Fibroblast of lung (primary cell): ENCODE measurements around the gene PCSK9. TPM values are rescaled to one million over a fixed set of nuclear protein-coding genes. Genes with fewer than 3 reads are reported as not detected.

Source experiments
- DNase-seq, 2 donors: peaks; one replicate each; pipeline versions ENCODE4 v3.0.0 to v3.0.0-alpha.2; 2010; ENCODE audit warnings: low read depth in 2 of 2
- H2AFZ ChIP-seq: 2 replicates; pipeline ENCODE4 v1.5.1; 2012; ENCODE audit warnings: low read length, control low read depth, inconsistent platforms
- H3K27ac ChIP-seq: 2 replicates; pipeline ENCODE4 v1.5.1; 2011; ENCODE audit warnings: low read length, control low read depth; ENCODE audit not compliant: insufficient read depth
- H3K27me3 ChIP-seq: 2 replicates; pipeline ENCODE4 v1.5.1; 2011; ENCODE audit warnings: mild to moderate bottlenecking, low read length; ENCODE audit not compliant: control insufficient read depth, insufficient read depth
- H3K36me3 ChIP-seq: 2 replicates; pipeline ENCODE4 v1.5.1; 2011; ENCODE audit warnings: low read length; ENCODE audit not compliant: control insufficient read depth, insufficient read depth
- H3K4me1 ChIP-seq: 2 replicates; pipeline ENCODE4 v1.5.1; 2011; ENCODE audit warnings: low read length; ENCODE audit not compliant: control insufficient read depth, insufficient read depth; ENCODE audit errors: extremely low read depth
- H3K4me2 ChIP-seq: 2 replicates; pipeline ENCODE4 v1.5.1; 2011; ENCODE audit warnings: low read length, control low read depth; ENCODE audit not compliant: insufficient read depth; ENCODE audit errors: extremely low read depth
- H3K4me3 ChIP-seq, 4 experiments: fragments of 200-600 bp in 1 of 4; sonication (generic) in 1 of 4; replicated peaks in 1 of 4; 2 replicates each; pipeline ENCODE4 v1.5.1; 2011 to 2016; ENCODE audit warnings: low read length in 4 of 4, low read depth in 3 of 4, mild to moderate bottlenecking in 3 of 4, control low read depth in 2 of 4, inconsistent platforms in 1 of 4, mixed read lengths in 1 of 4; ENCODE audit not compliant: insufficient read depth in 1 of 4; ENCODE audit errors: control extremely low read depth in 1 of 4
- H3K79me2 ChIP-seq: 2 replicates; pipeline ENCODE4 v1.5.1; 2012; ENCODE audit warnings: mild to moderate bottlenecking, low read length, inconsistent platforms; ENCODE audit not compliant: control insufficient read depth, insufficient read depth
- H3K9ac ChIP-seq: 2 replicates; pipeline ENCODE4 v1.5.1; 2011; ENCODE audit warnings: mild to moderate bottlenecking, low read length, control low read depth; ENCODE audit not compliant: insufficient read depth
- H3K9me3 ChIP-seq: 2 replicates; pipeline ENCODE4 v1.5.1; 2012; ENCODE audit warnings: low read depth, low read length; ENCODE audit not compliant: control insufficient read depth, insufficient read depth
- H4K20me1 ChIP-seq: 2 replicates; pipeline ENCODE4 v1.5.1; 2011; ENCODE audit warnings: low read length; ENCODE audit not compliant: control insufficient read depth, insufficient read depth; ENCODE audit errors: extremely low read depth
- EZH2 ChIP-seq: IDR thresholded peaks from 2 replicates; pipeline ENCODE4 v1.5.1; 2012; ENCODE audit warnings: low read length, control low read depth, mild to moderate bottlenecking; ENCODE audit errors: missing control alignments
- polyA plus RNA-seq, 2 donors: library from polyadenylated mRNA; depleted of rRNA in 1 of 2; stranded (reverse) in 1 of 2; unstranded in 1 of 2; fragments of >200 nt; gene quantifications; 2 replicates each; pipeline ENCODE4 v1.2.1, GENCODE V29; 2011 to 2012; ENCODE audit warnings: missing spikeins in 1 of 2
- total RNA-seq: library from RNA; depleted of rRNA; stranded (reverse); fragments of >200 nt; gene quantifications from 2 replicates; pipeline ENCODE4 v1.2.1, GENCODE V29; 2014
- TF ChIP-seq, protein P1 (sequence below), 2 donors: IDR thresholded peaks in 1 of 2; conservative IDR thresholded peaks in 1 of 2; 1 replicate in 1 of 2; 2 replicates in 1 of 2; pipeline ENCODE4 v1.5.1; 2011 to 2012; ENCODE audit warnings: low read length in 2 of 2, control low read depth in 1 of 2, inconsistent platforms in 1 of 2, low read depth in 1 of 2, mild to moderate bottlenecking in 1 of 2

PCSK9 gene
- total and polyA plus RNA-seq, 2 donors (not counting 1 experiment from before 2014, with no cell fraction given): 0.70 to 2.0 TPM

DNA sequence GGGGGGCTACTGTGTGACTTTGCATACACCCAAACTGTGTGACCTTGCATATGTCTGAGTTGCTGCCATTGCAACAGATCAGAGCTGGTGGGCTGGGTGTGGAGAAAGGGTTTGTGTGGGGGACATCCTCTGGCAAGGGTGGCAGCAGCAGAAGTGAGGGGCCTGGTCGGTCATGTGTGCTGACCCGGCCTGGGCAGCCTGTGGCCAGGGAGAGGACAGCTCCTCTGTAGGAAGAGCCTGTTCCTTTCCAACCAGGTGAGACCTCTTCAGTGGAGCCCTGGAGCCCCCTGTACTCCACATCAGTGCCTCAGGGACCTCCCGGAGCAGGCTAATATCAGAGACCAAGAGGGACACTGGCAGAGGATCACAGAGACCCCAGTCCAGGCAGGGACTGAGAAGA is 8.3 kb downstream of the PCSK9 start:
- Histone ChIP-seq H3K27me3 (peaks cover 3% of the 10 kb centered on the region), H3K9me3 (no peaks in the 10 kb centered on the region), H3K79me2 (no peaks in the 10 kb centered on the region), H3K4me1 (no peaks in the 10 kb centered on the region), H3K9ac (no peak overlapping the region), H4K20me1 (no peaks in the 10 kb centered on the region), H3K4me2 (no peak overlapping the region), H3K27ac (no peak overlapping the region), H2AFZ (no peak overlapping the region), H3K36me3 (no peaks in the 10 kb centered on the region), H3K4me3 (no peak overlapping the region)
- TF ChIP-seq EZH2: no peak
- TF ChIP-seq, protein P1, sequence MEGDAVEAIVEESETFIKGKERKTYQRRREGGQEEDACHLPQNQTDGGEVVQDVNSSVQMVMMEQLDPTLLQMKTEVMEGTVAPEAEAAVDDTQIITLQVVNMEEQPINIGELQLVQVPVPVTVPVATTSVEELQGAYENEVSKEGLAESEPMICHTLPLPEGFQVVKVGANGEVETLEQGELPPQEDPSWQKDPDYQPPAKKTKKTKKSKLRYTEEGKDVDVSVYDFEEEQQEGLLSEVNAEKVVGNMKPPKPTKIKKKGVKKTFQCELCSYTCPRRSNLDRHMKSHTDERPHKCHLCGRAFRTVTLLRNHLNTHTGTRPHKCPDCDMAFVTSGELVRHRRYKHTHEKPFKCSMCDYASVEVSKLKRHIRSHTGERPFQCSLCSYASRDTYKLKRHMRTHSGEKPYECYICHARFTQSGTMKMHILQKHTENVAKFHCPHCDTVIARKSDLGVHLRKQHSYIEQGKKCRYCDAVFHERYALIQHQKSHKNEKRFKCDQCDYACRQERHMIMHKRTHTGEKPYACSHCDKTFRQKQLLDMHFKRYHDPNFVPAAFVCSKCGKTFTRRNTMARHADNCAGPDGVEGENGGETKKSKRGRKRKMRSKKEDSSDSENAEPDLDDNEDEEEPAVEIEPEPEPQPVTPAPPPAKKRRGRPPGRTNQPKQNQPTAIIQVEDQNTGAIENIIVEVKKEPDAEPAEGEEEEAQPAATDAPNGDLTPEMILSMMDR (conservative IDR thresholded peaks at IDR 0.05 in 1 of 2, IDR thresholded peaks at IDR 0.05 in 1 of 2; ENCODE audit: low read depth in 1 of 2, low read length in 2 of 2): no peak
- no peak for DNase-seq

DNA sequence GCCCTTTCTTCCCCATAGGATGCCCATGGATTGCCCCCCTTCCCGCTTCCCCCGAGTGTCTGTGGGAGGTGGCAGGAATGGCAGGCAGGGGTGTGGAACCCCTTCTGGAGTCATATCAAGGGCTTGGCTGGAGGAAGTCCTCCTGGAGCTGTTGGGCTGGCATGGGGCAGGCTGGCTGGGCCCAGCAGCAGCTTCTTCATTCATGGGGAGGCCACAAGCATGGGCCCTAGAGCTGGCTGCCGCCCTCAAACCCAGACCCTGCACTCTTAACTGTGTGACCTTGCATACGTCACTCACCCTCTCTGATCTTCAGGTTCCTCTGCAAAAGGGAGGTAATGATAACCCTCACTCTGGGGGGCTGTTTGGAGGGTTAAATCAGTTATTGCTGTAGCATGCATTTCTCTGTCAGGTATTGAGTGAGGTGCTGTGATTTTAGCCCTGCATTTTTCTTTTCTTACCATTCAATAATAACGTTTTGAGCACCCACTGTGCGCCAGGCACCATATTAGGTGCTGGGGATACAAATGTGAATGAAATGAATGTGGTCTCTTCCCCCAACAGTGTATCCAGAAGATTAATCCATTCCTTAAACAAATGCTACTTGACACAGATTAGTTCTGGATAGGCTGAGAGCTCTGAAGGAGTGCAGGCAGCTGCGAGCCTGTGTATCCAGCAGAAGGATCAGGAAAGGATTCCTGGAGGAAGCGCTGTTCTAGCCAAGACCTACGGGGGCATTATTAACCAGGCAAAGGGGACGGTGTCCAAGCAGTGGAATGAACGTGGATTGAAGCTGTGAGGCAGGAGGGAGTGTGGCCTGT is 9.3 kb downstream of the PCSK9 start:
- no peak overlapping the region for H3K27ac ChIP-seq
- H3K9ac ChIP-seq: no peak overlapping the region
- no peak for DNase-seq
- no peak overlapping the region for H3K4me3 ChIP-seq
- TF ChIP-seq EZH2: no peak
- TF ChIP-seq, protein P1 (conservative IDR thresholded peaks at IDR 0.05 in 1 of 2, IDR thresholded peaks at IDR 0.05 in 1 of 2; ENCODE audit: low read depth in 1 of 2, low read length in 2 of 2): no peak
- no peaks in the 10 kb centered on the region for H3K36me3 ChIP-seq
- H4K20me1 ChIP-seq: no peaks in the 10 kb centered on the region
- H3K79me2 ChIP-seq: no peaks in the 10 kb centered on the region
- peaks cover 3% of the 10 kb centered on the region for H3K27me3 ChIP-seq
- H2AFZ ChIP-seq: no peak overlapping the region
- H3K9me3 ChIP-seq: no peaks in the 10 kb centered on the region
- no peak overlapping the region for H3K4me2 ChIP-seq
- no peaks in the 10 kb centered on the region for H3K4me1 ChIP-seq

DNA sequence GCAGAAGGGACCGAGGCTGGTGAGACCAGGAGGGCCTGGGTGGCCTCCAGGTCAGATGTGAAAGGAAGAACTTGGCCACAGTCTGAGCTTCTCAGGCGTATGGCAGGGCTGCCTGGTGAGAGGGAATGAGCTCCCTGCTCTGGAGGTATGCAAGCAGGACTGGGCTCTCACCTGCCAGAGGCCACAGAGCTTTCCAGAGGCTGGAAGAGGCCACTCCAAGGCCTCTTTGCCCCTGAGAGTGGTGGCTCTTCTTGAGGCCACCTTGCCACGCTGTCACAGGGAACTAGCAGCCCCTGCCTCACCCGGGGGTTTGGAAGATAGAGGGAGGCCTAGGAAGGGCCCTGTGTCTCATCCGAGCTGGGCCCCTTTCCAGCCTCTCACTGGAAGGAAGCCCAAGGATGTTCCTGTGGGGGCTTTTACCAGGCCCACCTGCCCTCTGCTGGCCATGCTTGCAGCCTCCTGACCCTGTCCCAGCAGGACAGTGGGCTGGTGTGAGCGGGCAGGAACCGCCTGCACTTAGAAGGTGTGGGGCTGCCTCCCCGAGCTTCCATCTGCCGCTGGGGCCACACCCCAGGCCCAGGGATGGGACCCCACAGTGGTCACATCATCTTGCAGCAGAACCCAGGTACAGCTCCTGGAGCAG is 10.0 kb downstream of the PCSK9 start:
- Histone ChIP-seq H3K4me3 (no peak overlapping the region), H4K20me1 (no peaks in the 10 kb centered on the region), H3K4me1 (no peaks in the 10 kb centered on the region), H3K9me3 (no peaks in the 10 kb centered on the region), H2AFZ (no peak overlapping the region), H3K4me2 (no peak overlapping the region), H3K9ac (no peak overlapping the region), H3K79me2 (no peaks in the 10 kb centered on the region), H3K27me3 (peaks cover 3% of the 10 kb centered on the region), H3K36me3 (no peaks in the 10 kb centered on the region), H3K27ac (no peak overlapping the region)
- no peak for TF ChIP-seq EZH2
- TF ChIP-seq, protein P1 (conservative IDR thresholded peaks at IDR 0.05 in 1 of 2, IDR thresholded peaks at IDR 0.05 in 1 of 2; ENCODE audit: low read depth in 1 of 2, low read length in 2 of 2): no peak
- DNase-seq: no peak
